Endothelial cell of umbilical vein (primary cell): Measurements from ENCODE around the gene LPP. TPM values are rescaled to one million over a fixed set of nuclear protein-coding genes. Genes with fewer than 3 reads are reported as not detected.

Experiments used
- BruUV-seq: library from RNA; stranded (reverse); fragments of 400-500 nt; replicated peaks from 2 replicates; lab custom pipeline; 2021; lab: Mats Ljungman, UMichigan
- CTCF ChIA-PET: fragments of 300-600, 350-600 bp; sonication (Branson Sonifier 250); formaldehyde crosslinking; loops from one replicate; lab custom pipeline; 2021; ENCODE audit warnings: antibody characterized with exemption, inconsistent platforms; lab: Charles Lee
- POLR2A ChIA-PET: fragments of 300-600, 350-600 bp; sonication (Branson Sonifier 250); formaldehyde crosslinking; loops from one replicate; lab custom pipeline; 2021; ENCODE audit warnings: antibody characterized with exemption, inconsistent platforms; lab: Charles Lee
- DNase-seq: peaks from one replicate; pipeline ENCODE4 v3.0.0-alpha.2; 2011; ENCODE audit warnings: low read depth, low spot score
- FAIRE-seq: peaks from 2 replicates; lab custom pipeline; 2011; peaks lifted over from hg19 to GRCh38; lab: Jason Lieb, UNC
- H2AFZ ChIP-seq: 2 replicates; pipeline ENCODE4 v1.6.0; 2012; ENCODE audit warnings: low read depth, low read length, control low read depth, inconsistent platforms
- H3K27ac ChIP-seq: 2 replicates; pipeline ENCODE4 v1.5.1; 2011; ENCODE audit warnings: low read depth, mild to moderate bottlenecking, control low read depth, low read length, moderate library complexity; ENCODE audit not compliant: insufficient read depth
- H3K27me3 ChIP-seq, 2 experiments: 2 replicates each; pipeline versions ENCODE4 v1.6.0 to v1.6.1; 2011; ENCODE audit warnings: low read length in 2 of 2, mixed read lengths in 1 of 2; ENCODE audit not compliant: control insufficient read depth in 2 of 2, insufficient read depth in 2 of 2
- H3K36me3 ChIP-seq, 2 experiments: 2 replicates in 1 of 2; 3 replicates in 1 of 2; pipeline ENCODE4 v1.5.1; 2011; ENCODE audit warnings: low read length in 2 of 2, mild to moderate bottlenecking in 1 of 2, moderate library complexity in 1 of 2; ENCODE audit not compliant: control insufficient read depth in 2 of 2, insufficient read depth in 2 of 2; ENCODE audit errors: extremely low read depth in 1 of 2
- H3K4me1 ChIP-seq: 3 replicates; pipeline ENCODE4 v1.5.1; 2011; ENCODE audit warnings: mild to moderate bottlenecking, low read length; ENCODE audit not compliant: control insufficient read depth, insufficient read depth; ENCODE audit errors: extremely low read depth
- H3K4me2 ChIP-seq: 2 replicates; pipeline ENCODE4 v1.6.1; 2011; ENCODE audit warnings: low read length, control low read depth, mixed read lengths; ENCODE audit not compliant: insufficient read depth
- H3K4me3 ChIP-seq, 3 experiments: fragments of 200-600 bp in 1 of 3; sonication (generic), shearing (Covaris generic) in 1 of 3; replicated peaks in 1 of 3; 2 replicates each; pipeline ENCODE4 v1.5.1; 2011 to 2016; ENCODE audit warnings: control low read depth in 3 of 3, low read length in 3 of 3, mild to moderate bottlenecking in 2 of 3, inconsistent platforms in 1 of 3, low read depth in 1 of 3, moderate library complexity in 1 of 3; ENCODE audit not compliant: insufficient read depth in 1 of 3
- H3K79me2 ChIP-seq: 2 replicates; pipeline ENCODE4 v1.6.0; 2012; ENCODE audit warnings: low read length, inconsistent platforms; ENCODE audit not compliant: control insufficient read depth, insufficient read depth
- H3K9ac ChIP-seq: replicated peaks from 2 replicates; pipeline ENCODE3; 2011; ENCODE audit warnings: low read length, control low read depth; ENCODE audit not compliant: insufficient read depth; ENCODE audit errors: extremely low read depth
- H3K9me1 ChIP-seq: replicated peaks from 3 replicates; pipeline ENCODE4 v1.6.0; 2011; ENCODE audit warnings: mild to moderate bottlenecking, low read length; ENCODE audit not compliant: control insufficient read depth, insufficient read depth; ENCODE audit errors: extremely low read depth
- H3K9me3 ChIP-seq: replicated peaks from 2 replicates; pipeline ENCODE4 v1.5.1; 2012; ENCODE audit warnings: low read length, inconsistent platforms; ENCODE audit not compliant: control insufficient read depth, insufficient read depth
- H4K20me1 ChIP-seq: replicated peaks from 2 replicates; pipeline ENCODE3; 2011; ENCODE audit warnings: mild to moderate bottlenecking, low read length; ENCODE audit not compliant: control insufficient read depth, insufficient read depth; ENCODE audit errors: extremely low read depth
- EZH2 ChIP-seq: IDR thresholded peaks from 2 replicates; pipeline ENCODE4 v1.6.1; 2012; ENCODE audit warnings: borderline replicate concordance, low read depth, mild to moderate bottlenecking, moderate library complexity, low read length, inconsistent platforms; ENCODE audit not compliant: severe bottlenecking
- FOS ChIP-seq: IDR thresholded peaks from 2 replicates; pipeline ENCODE4 v1.6.1; 2011; ENCODE audit warnings: mild to moderate bottlenecking, low read length, moderate library complexity, borderline replicate concordance; ENCODE audit not compliant: insufficient read depth
- GATA2 ChIP-seq: IDR thresholded peaks from 2 replicates; pipeline ENCODE4 v1.7.0; 2011; ENCODE audit warnings: low read depth, mild to moderate bottlenecking, moderate library complexity, mixed read lengths, low read length; ENCODE audit not compliant: insufficient read length, insufficient read depth
- JUN ChIP-seq: IDR thresholded peaks from 2 replicates; pipeline ENCODE4 v1.6.1; 2011; ENCODE audit warnings: borderline replicate concordance, low read depth; ENCODE audit not compliant: insufficient read length, insufficient read depth
- MYC ChIP-seq: IDR thresholded peaks from one replicate; pipeline ENCODE4 v1.6.1; 2011; ENCODE audit warnings: mild to moderate bottlenecking, low read depth, low read length
- POLR2A ChIP-seq: IDR thresholded peaks from 2 replicates; pipeline ENCODE4 v1.6.1; 2012; ENCODE audit warnings: low read depth, mild to moderate bottlenecking, control low read depth, low read length
- POLR2AphosphoS5 ChIP-seq: IDR thresholded peaks from 2 replicates; pipeline ENCODE4 v1.6.1; 2012; ENCODE audit warnings: low read depth, mild to moderate bottlenecking, control low read depth, low read length, moderate library complexity; ENCODE audit not compliant: insufficient read depth
- dilution Hi-C: fragments of 300-500 bp; cut with MboI; formaldehyde crosslinking; loops from one replicate; pipeline ENCODE4 v1.15.0; 2019; ENCODE audit warnings: low sequenced_read_pairs; ENCODE audit not compliant: extremely low pct_ligation_motif_present
- intact Hi-C: fragments of 100-400 bp; cut with micrococcal nuclease; formaldehyde crosslinking; loops from one replicate; pipeline ENCODE4 v1.10.0; 2022
- polyA plus RNA-seq, 4 experiments: library from polyadenylated mRNA; depleted of rRNA in 3 of 4; stranded (reverse) in 3 of 4; unstranded in 1 of 4; fragments of >200 nt; gene quantifications; 2 replicates each; pipeline versions ENCODE4 v1.2.1 to v1.2.3, GENCODE V29; 2011 to 2012; ENCODE audit warnings: missing spikeins in 1 of 4
- total RNA-seq: library from RNA; stranded (reverse); gene quantifications from 2 replicates; pipeline ENCODE4 v1.2.3, GENCODE V29; 2021
- TF ChIP-seq, protein P1 (sequence below), 2 donors: IDR thresholded peaks; 1 replicate in 1 of 2; 2 replicates in 1 of 2; pipeline ENCODE4 v1.5.1; 2011; ENCODE audit warnings: low read length in 2 of 2, mild to moderate bottlenecking in 2 of 2, moderate library complexity in 2 of 2, control low read depth in 1 of 2, inconsistent platforms in 1 of 2, low read depth in 1 of 2; ENCODE audit not compliant: insufficient read depth in 1 of 2; ENCODE audit errors: extremely low read depth in 1 of 2
- TF ChIP-seq, protein P2 (sequence below): IDR thresholded peaks from 2 replicates; pipeline ENCODE4 v1.6.1; 2011; ENCODE audit not compliant: insufficient read depth, insufficient read length

The LPP gene
- total and polyA plus RNA-seq, 2 donors (not counting 3 experiments of a cell fraction or from before 2014, with no cell fraction given), result 16.9 to 153 TPM

DNA sequence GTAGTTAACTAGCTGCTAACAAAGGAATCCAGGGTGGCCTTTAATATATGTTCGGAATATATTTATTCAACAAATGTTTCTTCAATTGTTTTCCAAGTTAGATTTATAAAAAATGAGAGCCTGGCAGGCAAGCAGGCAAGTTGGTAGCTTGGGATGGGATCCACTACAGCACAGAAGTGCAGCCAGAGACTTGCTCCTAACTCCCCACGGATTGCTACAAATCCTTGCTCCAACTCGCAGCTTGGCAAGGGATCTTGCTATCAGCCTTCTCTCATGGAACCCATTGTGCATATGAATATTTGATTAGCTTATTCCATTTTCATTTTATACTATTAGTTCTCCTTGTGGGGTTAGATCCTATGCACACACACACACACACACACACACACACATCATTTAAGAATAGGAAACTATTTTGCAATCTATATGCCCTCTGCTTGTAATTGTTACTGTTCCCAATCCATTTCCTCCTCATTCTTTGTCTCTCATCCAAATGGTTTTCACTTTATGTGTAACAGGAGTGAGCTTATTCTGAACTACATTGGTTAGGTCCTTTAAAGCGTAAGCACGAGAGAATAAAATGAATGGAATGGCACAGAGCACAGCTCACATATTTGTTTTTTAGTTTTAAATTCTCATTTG is 505.6 kb downstream of the LPP start:
- FAIRE-seq, result no peak
- no TSS peak for BruUV-seq
- H3K79me2 ChIP-seq, result no peaks in the 10 kb centered on the region
- H3K9me1 ChIP-seq, result no peaks in the 10 kb centered on the region
- no peaks in the 10 kb centered on the region for H3K9me3 ChIP-seq
- no peak for TF ChIP-seq GATA2
- TF ChIP-seq FOS, result no peak
- TF ChIP-seq POLR2A, result no peak
- no peak for TF ChIP-seq MYC
- TF ChIP-seq POLR2AphosphoS5, result no peak
- no peak for TF ChIP-seq JUN
- H3K4me1 ChIP-seq, result peaks cover 6% of the 10 kb centered on the region
- POLR2A ChIA-PET, result no interaction called here
- intact Hi-C loops (no loop called here), dilution Hi-C loops (loop anchor here (25.0 kb wide), 1 partner anchor 922 kb away; the partner anchor contains the start of gene BCL6)
- DNase-seq, result no peak
- no peaks in the 10 kb centered on the region for H3K36me3 ChIP-seq
- no peak overlapping the region for H3K27ac ChIP-seq
- no peaks in the 10 kb centered on the region for H3K27me3 ChIP-seq
- CTCF ChIA-PET, result interaction anchor here (0.7 kb wide), 1 partner anchor 919 kb away, joined by 3 read pairs; no protein-coding TSS in a partner anchor
- H4K20me1 ChIP-seq, result no peaks in the 10 kb centered on the region
- no peak overlapping the region for H2AFZ ChIP-seq
- no peak overlapping the region for H3K9ac ChIP-seq
- H3K4me3 ChIP-seq, result no peak overlapping the region
- no peak overlapping the region for H3K4me2 ChIP-seq

DNA sequence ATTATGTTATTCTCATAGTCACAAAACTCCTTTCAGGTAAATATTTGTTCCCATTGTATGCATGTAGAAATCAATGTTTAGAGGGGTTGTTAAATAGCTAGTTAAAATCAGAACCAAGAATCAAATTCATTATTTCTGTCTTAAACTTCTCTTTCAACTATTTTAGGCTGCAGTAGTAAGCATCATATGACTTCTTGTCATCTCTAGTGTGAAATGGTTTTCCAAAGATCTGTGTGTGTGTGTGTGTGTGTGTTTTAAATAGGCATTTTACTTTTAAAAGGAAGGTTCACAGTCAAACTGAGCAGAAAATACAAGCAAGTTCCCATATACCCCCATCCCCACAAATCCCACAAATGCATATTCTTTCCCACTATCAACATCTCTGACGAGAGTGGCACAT is 506.5 kb downstream of the LPP start:
- intact Hi-C loops, result no loop called here
- FAIRE-seq (no peak), DNase-seq (no peak)
- Histone ChIP-seq H3K27ac (no peak overlapping the region), H3K4me1 (peaks cover 6% of the 10 kb centered on the region), H3K4me2 (no peak overlapping the region), H3K9me3 (no peaks in the 10 kb centered on the region), H3K27me3 (no peaks in the 10 kb centered on the region), H3K36me3 (no peaks in the 10 kb centered on the region), H3K79me2 (no peaks in the 10 kb centered on the region), H3K9me1 (no peaks in the 10 kb centered on the region), H4K20me1 (no peaks in the 10 kb centered on the region), H3K9ac (no peak overlapping the region), H3K4me3 (no peak overlapping the region), H2AFZ (no peak overlapping the region)
- BruUV-seq, result no TSS peak
- ChIA-PET POLR2A (interaction anchor here (0.6 kb wide), 1 partner anchor 155 kb away, joined by 4 read pairs; no protein-coding TSS in a partner anchor), CTCF (no interaction called here)
- dilution Hi-C loops, result loop anchor here (25.0 kb wide), 1 partner anchor 923 kb away; the partner anchor contains the start of gene BCL6
- TF ChIP-seq, protein P1, sequence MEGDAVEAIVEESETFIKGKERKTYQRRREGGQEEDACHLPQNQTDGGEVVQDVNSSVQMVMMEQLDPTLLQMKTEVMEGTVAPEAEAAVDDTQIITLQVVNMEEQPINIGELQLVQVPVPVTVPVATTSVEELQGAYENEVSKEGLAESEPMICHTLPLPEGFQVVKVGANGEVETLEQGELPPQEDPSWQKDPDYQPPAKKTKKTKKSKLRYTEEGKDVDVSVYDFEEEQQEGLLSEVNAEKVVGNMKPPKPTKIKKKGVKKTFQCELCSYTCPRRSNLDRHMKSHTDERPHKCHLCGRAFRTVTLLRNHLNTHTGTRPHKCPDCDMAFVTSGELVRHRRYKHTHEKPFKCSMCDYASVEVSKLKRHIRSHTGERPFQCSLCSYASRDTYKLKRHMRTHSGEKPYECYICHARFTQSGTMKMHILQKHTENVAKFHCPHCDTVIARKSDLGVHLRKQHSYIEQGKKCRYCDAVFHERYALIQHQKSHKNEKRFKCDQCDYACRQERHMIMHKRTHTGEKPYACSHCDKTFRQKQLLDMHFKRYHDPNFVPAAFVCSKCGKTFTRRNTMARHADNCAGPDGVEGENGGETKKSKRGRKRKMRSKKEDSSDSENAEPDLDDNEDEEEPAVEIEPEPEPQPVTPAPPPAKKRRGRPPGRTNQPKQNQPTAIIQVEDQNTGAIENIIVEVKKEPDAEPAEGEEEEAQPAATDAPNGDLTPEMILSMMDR (IDR thresholded peaks at IDR 0.05; ENCODE audit: extremely low read depth in 1 of 2, insufficient read depth in 1 of 2, low read depth in 1 of 2, low read length in 2 of 2), result no peak
- TF ChIP-seq POLR2AphosphoS5 (no peak), JUN (no peak), FOS (no peak), POLR2A (no peak), GATA2 (no peak), EZH2 (no peak), MYC (no peak)
- TF ChIP-seq, protein P2, sequence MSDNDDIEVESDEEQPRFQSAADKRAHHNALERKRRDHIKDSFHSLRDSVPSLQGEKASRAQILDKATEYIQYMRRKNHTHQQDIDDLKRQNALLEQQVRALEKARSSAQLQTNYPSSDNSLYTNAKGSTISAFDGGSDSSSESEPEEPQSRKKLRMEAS, result no peak
